HG03457 (cell line): ENCODE results near the gene FKTN.
"Not testable (repeated sequence)": the region's sequence is repeated elsewhere in the genome, so short reads cannot be mapped to it uniquely, and the experiment has no call there.

ENCODE experiments used
- ATAC-seq: cut with Tn5 transposase; IDR thresholded peaks from one replicate; pipeline ENCODE4 v1.9.1; 2021; ENCODE audit warnings: moderate number of reproducible peaks; ENCODE audit not compliant: unreplicated experiment

Gene FKTN

DNA sequence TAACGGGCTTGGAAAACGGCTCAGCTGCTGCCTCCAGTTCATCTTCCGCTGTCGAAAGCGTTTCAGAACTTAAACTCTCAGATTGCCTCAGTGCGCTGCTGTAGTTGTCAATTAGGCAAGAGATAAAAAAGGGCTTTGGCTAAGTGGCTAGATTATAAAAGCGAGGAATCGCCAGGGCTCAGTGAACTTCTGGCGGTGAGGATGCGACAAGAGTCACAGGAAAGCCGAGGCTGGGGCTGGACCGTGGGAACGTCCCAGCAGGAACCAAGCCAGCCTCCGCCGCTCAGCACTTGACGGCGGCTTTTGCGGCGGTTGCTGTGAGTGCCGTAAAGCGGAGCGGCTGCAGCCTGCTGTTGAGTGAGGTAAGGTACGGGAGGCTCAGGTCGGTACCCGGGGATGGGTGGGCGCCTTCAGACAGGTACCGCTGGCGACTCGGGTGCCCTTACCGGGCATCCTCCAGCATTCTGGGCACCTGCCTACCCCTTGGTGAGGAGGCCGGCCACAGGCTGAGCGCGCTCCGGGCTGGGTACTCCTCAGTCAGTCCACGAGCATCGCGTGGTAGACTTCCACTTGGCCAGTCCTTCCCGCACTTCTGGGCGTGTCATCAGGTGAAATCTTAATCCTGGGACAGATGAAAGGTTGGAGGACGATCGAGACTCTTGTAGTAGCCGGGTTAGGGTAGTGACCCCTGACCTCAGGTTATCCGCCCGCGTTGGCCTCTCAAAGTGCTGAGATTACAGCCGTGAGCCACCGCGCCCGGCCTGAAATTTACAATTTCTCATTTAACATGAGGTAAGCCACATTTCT lies at the start of gene FKTN:
Gene FKTN (plus strand): TSS at position 328 of the 807 bp plus-strand sequence. CDS start 16,902 bp downstream, outside the sequence.
- peak; percentile 93 for ATAC-seq

DNA sequence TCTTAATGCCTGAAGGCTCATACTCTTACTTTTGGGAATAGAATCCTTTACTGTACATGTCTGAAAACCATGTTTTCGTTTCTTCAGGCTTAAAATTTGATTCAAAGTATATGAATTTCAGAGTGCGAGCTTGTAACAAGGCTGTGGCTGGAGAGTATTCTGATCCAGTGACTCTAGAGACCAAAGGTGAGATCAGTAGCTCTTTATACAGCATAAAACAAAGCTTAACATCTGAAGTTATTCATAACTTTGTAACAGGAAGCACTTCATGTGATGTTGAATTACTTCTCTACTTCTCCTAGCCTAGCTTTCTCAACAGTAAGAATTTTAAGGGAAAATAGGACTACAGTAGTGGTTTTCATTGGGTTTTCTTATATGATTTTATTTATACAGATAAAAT lies 49.4 kb upstream of the FKTN start:
- no peak for ATAC-seq

DNA sequence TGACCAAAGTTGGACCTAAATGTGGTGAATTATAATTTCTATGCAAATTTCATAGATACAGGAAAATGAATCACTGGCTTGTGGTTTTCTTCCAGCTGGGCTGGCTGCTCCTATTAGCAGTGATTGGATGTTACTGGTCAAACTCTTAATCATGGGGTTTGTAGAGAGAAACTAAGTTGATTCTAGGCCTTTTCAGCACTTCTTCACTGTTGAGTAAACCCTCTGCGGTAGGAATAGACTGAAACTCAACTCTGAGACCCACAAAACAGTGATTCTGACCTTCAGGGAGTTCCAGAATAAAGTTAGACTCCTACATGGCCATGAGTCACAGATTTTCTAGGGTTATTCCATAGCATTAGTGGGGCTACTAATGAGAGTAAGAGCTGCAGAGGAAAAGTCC lies 47.9 kb upstream of the FKTN start:
- ATAC-seq: peak; percentile 80

DNA sequence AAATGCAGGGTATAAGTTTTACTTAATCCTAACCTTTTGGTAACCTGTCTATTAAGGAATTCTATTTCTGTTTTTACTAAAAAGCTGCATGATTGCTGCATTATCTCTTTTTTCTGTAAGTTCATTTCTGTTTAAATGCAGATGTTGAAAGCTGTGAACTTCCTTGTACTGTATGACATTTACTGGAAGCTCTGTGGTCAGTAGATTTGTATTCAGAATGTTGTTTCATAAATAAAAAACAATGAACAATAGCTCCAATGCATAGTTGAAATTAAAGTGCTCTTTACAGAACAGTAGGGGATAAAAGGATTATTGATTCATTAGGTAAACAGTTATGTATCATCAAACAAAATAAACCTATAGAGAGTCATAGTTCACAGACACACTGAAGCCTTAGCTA lies 46.5 kb upstream of the FKTN start:
- ATAC-seq: no peak

DNA sequence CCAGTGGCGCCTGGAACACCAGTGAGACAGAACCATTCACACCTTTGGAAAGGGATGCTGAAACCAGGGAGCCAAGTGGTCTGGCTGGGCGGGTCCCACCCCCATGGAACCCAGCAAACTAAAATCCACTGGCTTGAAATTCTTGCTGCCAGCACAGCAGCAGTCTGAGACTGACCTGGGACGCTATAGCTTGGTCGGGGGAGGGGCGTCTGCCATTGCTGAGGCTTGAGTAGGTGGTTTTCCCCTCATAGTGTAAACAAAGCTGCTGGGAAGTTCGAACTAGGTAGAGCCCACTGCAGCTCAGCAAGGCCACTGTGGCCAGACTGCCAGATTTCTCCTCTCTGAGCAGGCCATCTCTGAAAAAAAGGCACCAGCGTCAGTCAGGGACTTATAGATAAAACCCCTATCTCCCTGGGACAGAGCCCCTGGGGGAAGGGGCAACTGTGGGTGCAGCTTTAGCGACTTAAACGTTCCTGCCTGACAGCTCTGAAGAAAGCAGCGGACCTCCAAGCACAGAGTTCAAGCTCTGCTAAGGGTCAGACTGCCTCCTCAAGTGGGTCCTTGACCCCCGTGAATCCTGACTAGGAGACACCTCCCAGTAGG lies 42.0 kb upstream of the FKTN start:
- no peak for ATAC-seq

DNA sequence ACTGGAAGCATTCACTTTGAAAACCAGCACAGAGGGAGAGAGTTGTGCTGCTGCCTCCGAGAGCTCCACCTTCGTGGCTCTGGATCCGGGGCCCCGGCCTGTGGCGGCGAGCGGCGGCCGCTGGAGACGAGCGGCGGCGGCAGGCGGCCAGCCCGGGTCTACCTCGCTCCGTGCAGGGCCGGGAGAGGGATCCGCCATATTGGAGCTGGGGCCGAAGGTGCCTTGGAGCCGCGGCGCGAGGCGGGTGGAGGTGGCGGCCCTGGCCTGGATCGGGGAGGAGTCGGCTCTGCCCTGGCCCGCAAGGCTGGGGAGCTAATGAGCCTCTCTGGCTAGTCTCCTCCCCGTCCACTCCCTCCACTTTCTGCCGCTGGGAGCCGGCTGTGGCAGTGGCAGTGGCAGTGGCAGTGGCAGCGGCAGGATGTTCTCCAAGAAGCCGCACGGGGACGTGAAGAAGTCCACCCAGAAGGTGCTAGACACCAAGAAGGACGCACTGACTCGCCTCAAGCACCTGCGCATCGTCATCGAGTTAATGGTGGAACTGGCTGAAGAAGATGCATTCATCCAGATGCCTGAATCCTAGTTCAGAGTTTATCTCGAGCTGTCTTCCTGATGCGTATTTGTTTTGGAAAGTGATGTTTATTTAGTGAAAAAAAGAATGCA lies 38.1 kb upstream of the FKTN start:
- ATAC-seq: not testable (repeated sequence)

DNA sequence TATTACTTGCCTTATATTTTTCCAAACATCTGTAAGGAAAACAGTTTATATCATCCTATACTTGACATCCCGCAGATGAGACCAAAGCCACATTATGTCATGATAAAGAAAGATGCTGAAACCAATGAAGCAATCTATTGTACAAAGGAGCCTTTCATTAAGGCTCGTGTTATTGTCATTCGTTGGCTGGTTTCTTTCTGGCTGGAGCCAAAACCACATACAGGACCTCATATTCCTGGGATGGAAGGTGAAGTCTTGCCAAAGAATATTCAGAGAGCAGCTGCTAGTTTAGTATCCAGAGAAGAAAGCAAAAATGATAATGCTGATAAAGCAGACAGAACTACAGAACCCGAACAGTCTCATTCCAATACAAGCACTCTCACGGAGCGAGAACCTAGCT lies 36.9 kb upstream of the FKTN start:
- not testable (repeated sequence) for ATAC-seq

DNA sequence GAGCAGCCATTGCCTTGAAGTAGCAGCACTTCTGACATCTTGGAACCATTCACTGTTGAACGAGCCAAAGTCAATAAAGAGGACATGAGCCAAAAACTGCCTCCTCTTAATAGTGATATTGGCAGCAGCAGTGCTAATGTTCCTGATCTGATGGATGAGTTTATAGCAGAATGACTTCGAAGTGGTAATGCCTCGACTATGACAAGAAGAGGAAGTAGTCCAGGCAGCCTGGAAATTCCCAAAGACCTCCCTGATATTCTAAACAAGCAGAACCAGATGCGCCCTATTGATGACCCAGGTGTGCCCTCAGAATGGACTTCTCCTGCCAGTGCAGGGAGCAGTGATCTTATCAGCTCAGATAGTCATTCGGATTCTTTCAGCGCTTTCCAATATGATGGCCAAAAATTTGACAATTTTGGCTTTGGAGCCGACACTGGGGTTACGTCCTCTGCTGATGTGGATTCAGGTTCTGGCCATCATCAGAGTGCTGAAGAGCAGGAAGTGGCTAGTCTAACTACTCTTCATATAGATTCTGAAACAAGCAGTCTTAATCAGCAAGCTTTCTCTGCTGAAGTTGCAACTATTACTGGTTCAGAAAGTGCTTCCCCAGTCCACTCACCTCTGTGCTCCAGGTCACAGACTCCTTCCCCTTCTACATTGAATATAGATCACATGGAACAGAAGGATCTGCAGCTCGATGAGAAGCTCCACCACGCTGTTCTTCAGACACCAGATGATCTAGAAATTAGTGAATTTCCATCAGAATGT lies 35.1 kb upstream of the FKTN start:
- not testable (repeated sequence) for ATAC-seq

DNA sequence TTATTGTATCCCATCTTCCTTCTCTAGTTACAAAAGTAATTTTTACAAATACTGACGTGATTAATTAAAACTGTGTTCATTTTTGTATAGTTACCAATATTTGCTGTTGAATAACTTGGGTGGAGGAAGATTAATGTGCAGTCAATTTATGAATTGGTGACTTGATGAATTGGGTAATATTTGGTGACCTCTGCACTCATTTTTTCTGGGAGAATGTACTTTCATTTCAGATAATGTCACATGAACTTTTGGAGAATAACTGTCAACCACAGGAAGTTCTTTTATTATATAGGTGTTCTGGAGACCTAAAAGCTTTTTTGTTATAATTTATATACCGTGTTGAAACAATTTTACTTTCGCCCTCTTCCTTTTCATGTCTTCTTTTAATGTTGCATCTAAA lies 26.4 kb upstream of the FKTN start:
- ATAC-seq: no peak

DNA sequence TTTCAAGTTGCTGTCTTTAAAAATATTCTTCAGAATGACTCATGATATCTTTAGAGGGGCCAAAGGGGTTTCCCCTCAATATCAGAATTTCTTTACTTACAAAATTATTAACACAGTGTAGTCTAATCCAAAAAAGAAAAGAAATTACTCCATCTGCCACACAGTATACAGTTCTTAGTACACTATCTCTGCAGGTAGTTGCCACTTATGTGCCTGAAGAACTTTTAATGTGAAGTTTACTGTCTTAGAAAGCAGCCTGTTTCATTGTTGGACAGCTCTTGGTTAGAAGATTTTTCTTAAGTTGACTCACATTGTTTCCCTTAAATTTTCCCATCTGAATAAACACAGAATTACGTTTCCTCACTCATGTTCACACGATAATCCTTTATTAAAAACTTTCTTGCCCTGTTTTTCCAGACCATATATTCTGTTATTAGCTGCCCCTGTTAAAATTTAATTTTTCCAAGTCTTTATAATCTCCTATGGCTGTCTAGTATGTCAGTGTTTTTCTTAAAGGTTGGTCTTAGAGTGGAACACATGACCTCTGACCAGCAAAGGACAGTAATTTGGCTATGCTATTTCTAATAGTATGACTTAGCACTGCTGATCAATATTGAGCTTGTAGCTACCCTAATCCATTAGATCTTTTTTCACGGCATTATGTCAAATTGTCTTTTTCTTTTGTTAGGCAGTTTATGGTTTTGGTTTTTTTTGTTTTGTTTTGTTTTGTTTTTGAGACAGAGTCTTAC lies 21.8 kb upstream of the FKTN start:
- peak; percentile 65 for ATAC-seq

DNA sequence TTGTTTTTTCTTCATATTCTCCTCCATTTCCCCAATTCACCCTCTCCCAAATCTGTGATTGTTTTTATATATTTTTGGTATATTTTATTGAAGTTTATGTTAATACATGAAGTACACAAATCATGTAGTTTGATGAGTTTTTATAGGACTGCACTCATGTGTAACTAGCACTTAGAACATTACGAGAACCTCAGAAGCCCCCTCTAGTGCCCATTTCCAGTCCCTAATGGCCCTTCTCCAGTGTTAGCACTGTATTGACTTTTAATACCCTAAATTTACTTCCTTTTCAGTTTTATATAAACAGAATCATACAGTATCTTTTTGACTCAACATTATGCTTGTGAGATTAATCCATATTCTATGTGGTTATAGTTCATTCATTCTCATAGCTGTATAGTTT lies 18.5 kb upstream of the FKTN start:
- no peak for ATAC-seq

DNA sequence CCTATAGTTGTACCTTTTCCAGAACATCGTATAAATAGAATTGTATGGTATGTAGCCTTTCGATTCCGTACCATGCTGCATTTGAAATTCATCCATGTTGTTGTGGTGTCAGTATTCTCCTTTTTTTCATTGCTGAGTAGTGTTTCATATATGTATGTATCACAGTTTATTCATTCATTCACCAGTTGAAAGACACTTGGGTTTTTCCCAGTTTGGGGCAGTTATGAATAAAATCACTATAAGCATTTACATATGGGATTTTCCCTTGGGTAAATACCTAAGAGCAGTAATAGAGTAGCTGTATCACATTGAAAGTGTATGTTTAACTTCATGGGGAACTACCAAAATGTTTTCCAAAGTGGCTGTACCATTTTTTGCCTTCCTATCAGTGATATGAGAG lies 16.1 kb upstream of the FKTN start:
- ATAC-seq: peak; percentile 96

DNA sequence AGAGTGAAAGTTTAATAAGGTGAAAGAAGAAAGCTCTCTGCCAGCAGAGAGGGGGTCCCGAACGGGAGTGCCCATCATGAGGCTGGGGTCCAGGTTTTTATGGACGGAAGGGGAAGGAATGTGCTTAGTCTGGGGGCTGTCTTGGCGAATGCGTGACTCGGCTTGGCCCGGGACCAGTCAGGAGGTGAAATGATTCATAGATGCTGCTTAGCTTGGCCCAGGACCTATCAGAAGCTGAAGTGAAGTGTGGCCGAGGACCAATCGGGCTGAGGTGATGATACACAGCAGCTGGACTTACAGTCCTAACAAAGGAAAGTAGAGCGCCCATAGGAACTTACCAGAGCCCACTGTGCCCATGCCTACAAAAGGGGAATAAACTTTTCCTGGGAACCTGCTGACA lies 3.9 kb upstream of the FKTN start:
- ATAC-seq: no peak

DNA sequence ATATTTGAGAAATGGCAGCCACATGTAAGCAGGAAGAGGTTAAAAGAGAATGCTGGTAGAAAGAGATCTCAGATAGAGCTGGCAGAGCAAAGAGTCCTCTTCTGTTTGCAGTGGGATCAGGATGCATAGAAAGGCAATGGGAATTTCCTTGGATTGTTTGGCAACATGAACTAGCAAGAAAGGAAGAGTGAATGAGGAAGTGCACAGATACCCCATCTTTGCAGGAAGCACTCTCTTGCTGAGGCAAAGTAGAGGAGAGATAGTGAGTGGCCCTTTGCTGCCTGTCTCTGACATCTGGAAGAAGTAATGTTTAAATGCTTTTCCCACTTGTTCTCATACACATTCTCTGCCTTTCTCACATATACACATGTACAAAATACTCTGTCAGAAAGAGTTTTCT lies 14.5 kb downstream of the FKTN start:
- no peak for ATAC-seq

DNA sequence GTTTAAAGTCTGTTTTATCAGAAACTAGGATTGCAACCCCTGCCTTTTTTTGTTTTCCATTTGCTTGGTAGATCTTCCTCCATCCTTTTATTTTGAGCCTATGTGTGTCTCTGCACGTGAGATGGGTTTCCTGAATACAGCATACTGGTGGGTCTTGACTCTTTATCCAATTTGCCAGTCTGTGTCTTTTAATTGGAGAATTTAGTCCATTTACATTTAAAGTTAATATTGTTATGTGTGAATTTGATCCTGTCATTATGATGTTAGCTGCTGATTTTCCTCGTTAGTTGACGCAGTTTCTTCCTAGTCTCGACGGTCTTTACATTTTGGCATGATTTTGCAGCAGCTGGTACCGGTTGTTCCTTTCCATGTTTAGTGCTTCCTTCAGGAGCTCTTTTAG lies 22.0 kb downstream of the FKTN start:
- ATAC-seq: not testable (repeated sequence)

DNA sequence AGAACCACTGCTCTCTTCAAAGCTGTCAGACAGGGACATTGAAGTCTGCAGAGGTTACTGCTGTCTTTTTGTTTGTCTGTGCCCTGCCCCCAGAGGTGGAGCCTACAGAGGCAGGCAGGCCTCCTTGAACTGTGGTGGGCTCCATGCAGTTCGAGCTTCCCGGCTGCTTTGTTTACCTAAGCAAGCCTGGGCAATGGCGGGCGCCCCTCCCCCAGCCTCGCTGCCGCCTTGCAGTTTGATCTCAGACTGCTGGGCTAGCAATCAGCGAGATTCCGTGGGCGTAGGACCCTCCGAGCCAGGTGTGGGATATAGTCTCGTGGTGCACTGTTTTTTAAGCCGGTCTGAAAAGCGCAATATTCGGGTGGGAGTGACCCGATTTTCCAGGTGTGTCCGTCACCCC lies 23.6 kb downstream of the FKTN start:
- not testable (repeated sequence) for ATAC-seq

DNA sequence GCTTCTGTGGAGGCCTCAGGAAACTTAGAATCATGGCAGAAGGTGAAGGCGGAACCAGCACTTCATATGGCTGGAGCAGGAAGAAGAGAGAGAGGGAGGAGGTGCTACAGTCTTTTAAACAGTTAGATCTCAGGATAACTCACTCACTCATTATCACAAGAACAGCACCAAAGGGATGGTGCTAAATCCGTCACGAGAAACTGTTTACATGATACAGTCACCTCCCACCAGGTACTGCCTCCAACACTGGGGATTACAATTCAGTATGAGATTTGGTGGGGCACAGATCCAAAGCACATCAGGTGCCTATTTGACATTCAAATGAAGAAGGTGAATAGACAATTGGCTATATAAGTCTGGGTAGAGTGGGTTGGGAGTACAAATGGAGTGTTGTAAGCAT lies 35.2 kb downstream of the FKTN start:
- no peak for ATAC-seq

DNA sequence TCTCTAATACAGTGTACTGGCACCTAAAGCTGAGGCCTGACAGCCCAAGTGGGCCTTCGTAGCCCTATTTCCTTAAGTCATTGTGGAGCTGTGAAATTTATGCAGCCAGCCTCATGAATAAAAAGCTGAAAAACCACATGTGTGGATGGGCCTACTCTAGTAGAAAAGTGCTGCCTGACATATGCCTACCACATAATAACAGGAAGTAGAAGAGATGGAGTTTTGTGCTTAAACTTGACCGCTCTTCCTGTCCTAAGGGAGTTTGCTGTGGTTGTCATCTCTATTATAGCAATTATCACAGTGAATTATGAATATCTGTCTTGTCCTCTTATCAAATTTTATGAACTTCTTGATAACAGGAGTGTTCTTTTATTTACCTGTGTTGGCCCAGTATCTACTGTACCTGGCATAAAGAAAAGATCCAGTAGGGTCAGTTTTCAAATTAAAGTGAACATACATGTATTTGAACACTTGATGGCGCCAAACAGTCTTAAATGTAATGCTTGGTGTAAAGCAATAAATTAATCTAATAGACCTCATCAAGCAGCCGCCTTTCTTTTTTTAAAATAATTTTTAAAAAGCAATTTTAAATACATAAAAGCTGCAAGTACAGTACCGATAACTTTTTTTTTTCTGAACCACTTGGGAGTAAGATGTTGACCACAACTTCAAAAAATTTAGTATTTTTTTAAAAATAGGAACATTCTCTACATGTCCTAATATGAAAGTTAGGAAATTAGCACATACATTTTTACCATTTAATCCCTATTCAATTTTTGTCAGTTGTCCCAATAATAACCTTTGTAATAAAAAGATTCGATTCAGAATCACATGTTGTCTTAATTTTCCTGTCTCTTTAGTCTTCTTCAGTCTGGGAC lies 51.0 kb downstream of the FKTN start:
- ATAC-seq: no peak

DNA sequence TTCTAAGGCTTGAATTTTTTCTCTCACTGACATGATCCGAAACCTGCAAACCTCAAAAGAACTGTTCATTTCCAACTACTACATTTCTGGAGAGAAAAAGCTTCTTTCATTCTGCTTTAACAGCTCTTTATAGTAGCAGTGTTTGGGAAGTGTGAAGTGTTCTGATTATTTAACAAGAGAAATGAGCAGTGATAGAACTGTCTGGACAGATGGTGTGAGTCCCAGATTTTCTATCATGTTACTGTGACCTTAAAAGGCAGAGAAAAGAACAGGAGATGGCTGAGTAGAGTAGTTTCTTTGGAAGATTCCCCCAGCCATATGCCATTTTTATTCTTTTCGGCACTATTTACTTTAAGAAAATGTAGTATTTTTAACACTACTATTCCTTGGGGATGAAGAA lies 63.1 kb downstream of the FKTN start:
- no peak for ATAC-seq

DNA sequence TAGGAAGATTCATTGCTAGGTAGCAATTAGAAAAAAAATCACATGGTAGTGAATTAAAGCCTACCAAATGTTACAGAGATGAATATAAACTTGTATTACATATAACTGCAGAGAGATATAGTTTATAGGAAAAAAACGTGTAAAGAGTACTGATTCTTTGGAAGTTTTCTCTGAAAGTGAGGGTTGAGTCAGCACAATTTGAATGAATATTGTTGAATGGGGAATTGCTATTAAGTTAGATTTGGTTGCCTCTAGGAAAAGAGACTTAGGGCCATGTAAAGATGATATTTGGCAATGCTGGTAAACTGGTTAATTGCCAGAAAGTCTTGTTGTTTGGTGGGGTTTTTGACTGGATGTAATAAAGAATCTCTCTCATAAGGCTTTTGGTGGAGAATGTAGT lies 67.2 kb downstream of the FKTN start:
- ATAC-seq: no peak
